HG03565 (cell line): ENCODE results near the gene CEMIP.

Source experiments
- ATAC-seq: cut with Tn5 transposase; IDR thresholded peaks from one replicate; pipeline ENCODE4 v1.9.1; 2021; ENCODE audit warnings: mild to moderate bottlenecking, moderate library complexity; ENCODE audit not compliant: unreplicated experiment

CEMIP gene

DNA sequence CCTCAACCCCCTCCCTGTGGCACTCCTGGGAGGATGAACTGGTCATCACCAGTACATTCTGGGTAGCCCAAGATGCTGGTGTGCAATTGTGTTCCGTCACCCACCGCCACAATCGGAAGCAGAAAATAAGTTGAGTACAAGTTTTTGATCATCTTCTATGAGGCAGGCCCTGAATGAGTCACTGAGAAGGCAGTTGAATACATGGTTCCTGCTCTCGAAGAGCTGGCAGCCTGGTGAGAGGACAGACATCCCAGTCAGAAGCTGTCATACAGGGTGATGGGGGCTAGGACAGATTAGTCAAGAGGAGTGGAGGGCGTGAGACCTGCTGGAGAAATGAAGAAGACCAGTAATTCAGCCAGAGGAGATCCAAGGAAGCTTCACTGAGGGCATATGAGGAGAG, 6.2 kb downstream of the CEMIP start:
- no peak for ATAC-seq

GRCh38 chr15:80785811-80786354, 6.7 kb downstream of the CEMIP start:
- ATAC-seq: no peak

- no peak for ATAC-seq
Measured at GRCh38 chr15:80787316-80787715, 8.1 kb downstream of the CEMIP start.

- ATAC-seq: no peak
Measured at GRCh38 chr15:80788536-80788935, 9.4 kb downstream of the CEMIP start.

GRCh38 chr15:80789296-80789695, 10.1 kb downstream of the CEMIP start:
- ATAC-seq: no peak

GRCh38 chr15:80789796-80790195, 10.6 kb downstream of the CEMIP start:
- ATAC-seq: no peak

- ATAC-seq: no peak
Measured at GRCh38 chr15:80790236-80790635, 11.1 kb downstream of the CEMIP start.

- ATAC-seq: no peak
Measured at GRCh38 chr15:80791004-80791403, 11.8 kb downstream of the CEMIP start.

DNA sequence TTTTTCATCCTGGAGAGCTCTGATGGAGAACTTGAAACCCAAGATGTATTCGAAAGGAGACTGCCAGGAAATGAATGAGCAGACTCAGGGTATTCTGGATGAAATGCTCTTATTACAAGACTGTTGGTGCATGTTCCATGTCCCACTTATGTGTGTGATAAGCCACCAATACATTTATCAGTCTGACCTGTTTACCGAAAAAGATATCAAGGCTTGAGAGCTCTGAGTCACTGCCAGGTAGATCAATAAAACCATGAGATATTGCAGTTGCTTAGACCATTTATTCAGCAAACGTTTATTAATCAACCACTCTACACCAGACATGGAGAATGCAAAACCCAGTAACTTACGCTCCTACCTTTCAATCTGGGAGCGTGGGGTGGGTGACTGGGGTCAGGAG, 17.2 kb downstream of the CEMIP start:
- ATAC-seq: no peak

GRCh38 chr15:80798911-80799310, 19.7 kb downstream of the CEMIP start:
- ATAC-seq: no peak

GRCh38 chr15:80800067-80800466, 20.9 kb downstream of the CEMIP start:
- ATAC-seq: no peak

DNA sequence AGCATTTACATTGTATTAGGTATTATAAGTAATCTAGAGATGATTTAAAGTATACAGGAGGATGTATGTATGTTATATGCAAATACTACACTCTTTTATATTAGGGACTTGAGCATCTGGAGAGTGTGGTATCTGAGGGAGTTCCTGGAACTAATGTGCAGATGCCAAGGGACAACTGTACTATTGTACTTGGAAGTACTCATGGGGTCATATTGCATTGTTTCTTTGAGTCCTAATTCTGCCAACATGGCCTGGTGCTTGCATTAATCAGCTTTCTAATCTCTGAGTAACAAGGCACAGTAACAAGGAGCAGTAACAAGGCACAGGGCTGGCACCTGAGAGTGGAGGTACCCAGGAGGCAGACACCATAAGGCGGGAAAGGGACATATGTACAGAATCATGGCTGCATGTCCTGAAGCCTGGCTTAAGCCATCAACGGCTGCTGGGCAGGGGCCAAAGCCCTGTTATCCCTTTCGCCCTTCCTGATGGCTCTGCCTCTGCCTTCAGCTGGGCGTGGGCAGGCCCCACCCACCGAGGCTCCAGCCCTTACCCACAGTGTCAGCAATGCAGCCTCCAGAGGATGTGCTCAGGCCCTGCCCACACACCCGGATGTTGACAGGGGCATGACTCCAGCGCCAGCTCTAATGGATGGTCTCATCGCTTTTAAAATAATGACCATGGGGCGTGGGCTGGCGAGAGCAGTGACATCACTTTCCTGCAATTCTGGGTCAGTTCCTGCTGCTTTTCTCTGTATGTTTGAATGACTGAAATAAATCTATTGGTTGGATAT, 22.9 kb downstream of the CEMIP start:
- ATAC-seq: no peak

- no peak for ATAC-seq
Measured at GRCh38 chr15:80803580-80804525, 24.7 kb downstream of the CEMIP start.

- no peak for ATAC-seq
Measured at GRCh38 chr15:80804970-80805495, 25.9 kb downstream of the CEMIP start.

DNA sequence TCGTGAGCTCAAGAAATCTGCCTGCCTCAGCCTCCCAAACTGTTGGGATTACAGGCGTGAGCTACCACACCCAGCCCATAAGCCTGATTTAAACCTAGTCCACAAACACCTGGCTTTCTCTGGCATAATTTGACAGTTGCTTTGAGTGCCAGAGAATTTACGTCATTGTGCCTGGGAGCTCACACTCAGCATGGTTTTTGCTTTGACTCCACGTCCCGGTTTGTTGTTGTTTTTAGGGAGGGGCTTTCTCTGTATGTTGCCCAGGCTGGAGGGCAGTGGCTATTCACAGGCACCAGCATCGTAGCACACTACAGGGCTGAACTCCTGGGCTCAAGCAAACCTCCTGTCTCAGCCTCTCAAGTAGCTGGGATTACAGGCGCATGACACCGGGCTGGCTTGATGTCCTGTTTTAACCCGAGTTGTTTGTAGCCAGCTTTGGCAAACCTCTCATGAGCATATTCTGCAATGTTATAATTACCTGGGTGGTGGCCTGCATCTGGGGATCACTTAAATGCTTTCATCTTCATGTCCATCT, 32.7 kb downstream of the CEMIP start:
- no peak for ATAC-seq

DNA sequence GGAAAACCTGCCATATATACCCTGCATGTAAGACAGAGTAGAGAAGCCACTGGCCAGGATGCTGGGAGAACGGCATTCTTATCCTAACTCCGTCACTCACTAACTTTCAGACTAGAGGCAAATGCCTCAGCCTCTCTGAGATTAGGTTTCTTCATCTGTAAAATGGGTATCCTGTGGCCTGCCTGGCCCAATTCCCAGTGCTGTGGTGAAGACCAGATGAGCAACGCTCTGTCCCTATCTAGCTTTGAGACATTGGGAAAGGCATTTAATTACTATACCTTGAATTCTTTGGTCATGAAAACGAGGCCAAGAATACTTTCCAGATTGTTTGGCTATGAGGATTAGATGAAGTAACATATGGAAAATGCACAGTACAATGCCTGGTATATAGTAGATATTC, 35.9 kb downstream of the CEMIP start:
- no peak for ATAC-seq

GRCh38 chr15:80816049-80816653, 37.0 kb downstream of the CEMIP start:
- no peak for ATAC-seq

GRCh38 chr15:80816936-80817335, 37.8 kb downstream of the CEMIP start:
- ATAC-seq: no peak

DNA sequence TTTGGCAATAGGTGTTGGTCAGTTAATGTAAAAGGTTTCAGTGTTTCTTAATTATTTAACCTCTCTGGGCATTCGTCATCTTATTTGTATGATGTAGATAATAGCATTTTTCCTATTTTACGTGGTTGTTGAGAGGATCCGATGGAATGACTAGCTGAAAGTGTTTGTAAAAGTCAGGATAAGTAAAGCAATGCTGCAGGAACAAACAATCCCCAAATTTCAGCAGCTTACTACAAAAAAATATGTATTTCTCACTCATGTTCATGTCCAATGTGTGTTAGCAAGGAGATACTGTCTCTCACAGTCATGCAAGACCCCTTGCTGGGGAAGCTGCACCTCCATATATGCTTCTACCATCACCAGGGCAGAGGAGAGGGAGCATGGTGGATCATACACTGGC, 38.7 kb downstream of the CEMIP start:
- ATAC-seq: no peak

- ATAC-seq: no peak
Measured at GRCh38 chr15:80819001-80819400, 39.8 kb downstream of the CEMIP start.

DNA sequence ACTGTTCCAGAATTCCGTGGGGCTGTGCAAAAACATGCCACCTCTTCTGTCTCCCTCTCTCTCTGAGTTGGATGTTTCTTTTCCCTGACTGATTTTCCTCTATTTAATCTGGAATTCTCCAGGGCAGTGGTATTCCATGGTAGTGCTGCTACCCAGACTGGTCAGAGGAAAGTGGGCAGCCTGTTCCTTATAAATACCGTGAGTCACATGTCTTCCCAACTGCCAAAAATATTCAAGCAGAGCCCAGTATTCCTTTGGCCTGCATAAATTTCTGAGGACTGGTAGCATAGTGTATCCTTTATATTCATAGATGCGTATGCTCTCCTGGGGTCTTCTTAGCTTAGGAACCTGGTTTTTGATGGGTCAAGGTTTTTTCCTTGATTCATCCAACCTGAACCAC, 40.9 kb downstream of the CEMIP start:
- ATAC-seq: no peak
